GM21526 (cell line): ENCODE data around the gene MPRIP.

Experiments
- ATAC-seq: cut with Tn5 transposase; IDR thresholded peaks from one replicate; pipeline ENCODE4 v1.9.1; 2021; ENCODE audit warnings: moderate library complexity; ENCODE audit not compliant: unreplicated experiment, low FRiP score

Gene MPRIP

GRCh38 chr17:17050346-17051345 lies 8.4 kb downstream of the MPRIP start:
- ATAC-seq = no peak

GRCh38 chr17:17051380-17051779 lies 9.1 kb downstream of the MPRIP start:
- no peak for ATAC-seq

- ATAC-seq = no peak
Measured at GRCh38 chr17:17051791-17052461, 9.7 kb downstream of the MPRIP start.

- no peak for ATAC-seq
Measured at GRCh38 chr17:17052462-17053221, 10.4 kb downstream of the MPRIP start.

- ATAC-seq = no peak
Measured at GRCh38 chr17:17053446-17054379, 11.5 kb downstream of the MPRIP start.

- no peak for ATAC-seq
Measured at GRCh38 chr17:17054636-17055035, 12.4 kb downstream of the MPRIP start.

GRCh38 chr17:17055286-17056155 lies 13.3 kb downstream of the MPRIP start:
- no peak for ATAC-seq

- no peak for ATAC-seq
Measured at GRCh38 chr17:17056156-17056539, 13.9 kb downstream of the MPRIP start.

GRCh38 chr17:17057057-17057551 lies 14.8 kb downstream of the MPRIP start:
- ATAC-seq = no peak

GRCh38 chr17:17058304-17058703 lies 16.0 kb downstream of the MPRIP start:
- no peak for ATAC-seq

GRCh38 chr17:17059301-17059890 lies 17.1 kb downstream of the MPRIP start:
- ATAC-seq = no peak

GRCh38 chr17:17060001-17060922 lies 18.0 kb downstream of the MPRIP start:
- no peak for ATAC-seq

GRCh38 chr17:17060930-17061329 lies 18.7 kb downstream of the MPRIP start:
- no peak for ATAC-seq

- ATAC-seq = no peak
Measured at GRCh38 chr17:17061516-17061915, 19.3 kb downstream of the MPRIP start.

- no peak for ATAC-seq
Measured at GRCh38 chr17:17062356-17062755, 20.1 kb downstream of the MPRIP start.

- no peak for ATAC-seq
Measured at GRCh38 chr17:17062866-17063265, 20.6 kb downstream of the MPRIP start.

- ATAC-seq = no peak
Measured at GRCh38 chr17:17063546-17064122, 21.4 kb downstream of the MPRIP start.
